Glutamatergic neuron (in vitro differentiated cells): ENCODE measurements around the gene ARSG. TPM values are rescaled to one million over a fixed set of nuclear protein-coding genes. Genes with fewer than 3 reads are reported as not detected.
"Not testable (repeated sequence)": the region's sequence is repeated elsewhere in the genome, so short reads cannot be mapped to it uniquely, and the experiment has no call there.

Experiments
- DNase-seq: peaks from one replicate; pipeline ENCODE4 v3.0.0; 2022
- H3K27ac Mint-ChIP-seq: one replicate; pipeline ENCODE4 v1.8.0; 2020; ENCODE audit warnings: mild to moderate bottlenecking, mixed read lengths, inconsistent platforms; ENCODE audit not compliant: unreplicated experiment
- H3K27me3 Mint-ChIP-seq: one replicate; pipeline ENCODE4 v1.8.0; 2020; ENCODE audit warnings: mild to moderate bottlenecking, moderate library complexity, mixed read lengths, inconsistent platforms; ENCODE audit not compliant: unreplicated experiment
- H3K36me3 Mint-ChIP-seq: one replicate; pipeline ENCODE4 v1.8.0; 2020; ENCODE audit warnings: mild to moderate bottlenecking, mixed read lengths, inconsistent platforms; ENCODE audit not compliant: unreplicated experiment
- H3K4me1 Mint-ChIP-seq: one replicate; pipeline ENCODE4 v1.8.0; 2020; ENCODE audit warnings: mild to moderate bottlenecking, low read depth, mixed read lengths, inconsistent platforms; ENCODE audit not compliant: unreplicated experiment
- H3K4me3 Mint-ChIP-seq: one replicate; pipeline ENCODE4 v1.8.0; 2020; ENCODE audit warnings: mild to moderate bottlenecking, mixed read lengths, inconsistent platforms; ENCODE audit not compliant: unreplicated experiment
- H3K9me3 Mint-ChIP-seq: one replicate; pipeline ENCODE4 v1.8.0; 2020; ENCODE audit warnings: mild to moderate bottlenecking, moderate library complexity, mixed read lengths, inconsistent platforms; ENCODE audit not compliant: unreplicated experiment
- total RNA-seq: library from RNA; stranded (reverse); fragmentation: NEBNext Ultra II Directional; extraction: Animal tissue kit (Norgen Biotek cat#: 25700); gene quantifications from one replicate; pipeline ENCODE4 v1.2.1, GENCODE V29; 2021; ENCODE audit not compliant: unreplicated experiment
- TF ChIP-seq, protein P1 (sequence below): fragments of 200-600 bp; sonication (generic); IDR thresholded peaks from one replicate; pipeline ENCODE4 v1.5.0; 2021; ENCODE audit not compliant: partially characterized antibody, unreplicated experiment

The ARSG gene
- total RNA-seq, 1 donor from 2014 or later, result 1.9 TPM

DNA sequence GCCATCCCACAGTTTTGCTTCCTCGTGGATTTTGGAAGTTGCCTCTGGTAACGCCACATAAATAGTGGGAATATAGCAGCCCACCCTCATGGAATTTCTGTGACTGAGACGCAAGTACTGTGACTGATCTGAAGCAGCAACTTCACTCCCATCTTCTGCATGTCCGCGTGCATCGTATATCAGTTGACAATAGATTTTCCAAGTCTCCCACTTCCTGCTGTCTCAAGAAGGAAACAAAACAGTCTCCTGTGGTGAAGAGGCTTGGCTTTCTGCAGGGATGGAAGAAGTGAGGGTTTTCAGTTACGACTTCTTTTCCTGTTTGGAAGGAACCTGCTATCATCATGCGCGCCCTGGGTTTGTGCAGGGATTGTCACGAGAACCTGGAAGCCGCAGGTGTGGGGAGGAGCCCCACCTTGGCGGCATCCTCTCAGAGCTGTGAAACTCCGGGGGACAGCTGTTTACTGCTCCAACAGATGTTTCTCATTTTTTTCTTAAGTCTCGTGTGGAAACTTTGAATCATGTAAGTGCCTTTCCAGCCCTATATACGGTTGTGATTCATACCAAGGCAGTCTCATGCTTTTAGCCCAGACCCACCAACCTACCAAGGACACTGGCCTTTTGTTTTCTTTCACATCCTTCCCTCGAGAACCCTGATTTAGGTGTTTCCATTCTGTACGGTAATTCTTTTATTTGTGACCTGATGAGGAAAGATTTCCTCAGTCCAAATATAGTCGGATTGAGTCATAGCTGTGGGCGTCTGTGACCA, 108.5 kb downstream of the ARSG start:
- TF ChIP-seq, protein P1, sequence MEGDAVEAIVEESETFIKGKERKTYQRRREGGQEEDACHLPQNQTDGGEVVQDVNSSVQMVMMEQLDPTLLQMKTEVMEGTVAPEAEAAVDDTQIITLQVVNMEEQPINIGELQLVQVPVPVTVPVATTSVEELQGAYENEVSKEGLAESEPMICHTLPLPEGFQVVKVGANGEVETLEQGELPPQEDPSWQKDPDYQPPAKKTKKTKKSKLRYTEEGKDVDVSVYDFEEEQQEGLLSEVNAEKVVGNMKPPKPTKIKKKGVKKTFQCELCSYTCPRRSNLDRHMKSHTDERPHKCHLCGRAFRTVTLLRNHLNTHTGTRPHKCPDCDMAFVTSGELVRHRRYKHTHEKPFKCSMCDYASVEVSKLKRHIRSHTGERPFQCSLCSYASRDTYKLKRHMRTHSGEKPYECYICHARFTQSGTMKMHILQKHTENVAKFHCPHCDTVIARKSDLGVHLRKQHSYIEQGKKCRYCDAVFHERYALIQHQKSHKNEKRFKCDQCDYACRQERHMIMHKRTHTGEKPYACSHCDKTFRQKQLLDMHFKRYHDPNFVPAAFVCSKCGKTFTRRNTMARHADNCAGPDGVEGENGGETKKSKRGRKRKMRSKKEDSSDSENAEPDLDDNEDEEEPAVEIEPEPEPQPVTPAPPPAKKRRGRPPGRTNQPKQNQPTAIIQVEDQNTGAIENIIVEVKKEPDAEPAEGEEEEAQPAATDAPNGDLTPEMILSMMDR, result no peak
- no peak for DNase-seq
- H3K27me3 Mint-ChIP-seq, result peaks cover 4% of the 10 kb centered on the region
- peaks cover 7% of the 10 kb centered on the region for H3K4me1 Mint-ChIP-seq
- no peak overlapping the region for H3K27ac Mint-ChIP-seq
- peaks cover 2% of the 10 kb centered on the region for H3K9me3 Mint-ChIP-seq
- no peak overlapping the region for H3K4me3 Mint-ChIP-seq
- no peaks in the 10 kb centered on the region for H3K36me3 Mint-ChIP-seq

DNA sequence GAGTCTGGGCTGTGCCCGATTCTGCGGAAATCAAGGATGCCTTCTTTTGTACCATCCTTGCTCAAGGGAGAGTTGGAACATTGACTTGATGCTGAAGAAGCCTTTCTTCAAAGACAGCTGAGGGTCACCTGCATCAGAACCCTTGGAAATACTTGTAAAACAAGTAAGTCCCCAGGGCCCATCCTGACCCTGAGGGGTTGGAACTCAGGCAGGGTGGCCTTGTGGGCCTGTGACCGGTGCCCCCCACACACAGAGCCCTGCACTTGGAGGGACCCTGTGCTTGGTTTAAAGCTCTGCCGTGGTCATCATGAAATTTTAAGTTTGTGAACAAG, 109.1 kb downstream of the ARSG start:
- H3K4me3 Mint-ChIP-seq, result no peak overlapping the region
- H3K9me3 Mint-ChIP-seq, result peaks cover 2% of the 10 kb centered on the region
- no peaks in the 10 kb centered on the region for H3K36me3 Mint-ChIP-seq
- DNase-seq, result no peak
- H3K4me1 Mint-ChIP-seq, result peaks cover 7% of the 10 kb centered on the region
- TF ChIP-seq, protein P1, result no peak
- peaks cover 4% of the 10 kb centered on the region for H3K27me3 Mint-ChIP-seq
- no peak overlapping the region for H3K27ac Mint-ChIP-seq

DNA sequence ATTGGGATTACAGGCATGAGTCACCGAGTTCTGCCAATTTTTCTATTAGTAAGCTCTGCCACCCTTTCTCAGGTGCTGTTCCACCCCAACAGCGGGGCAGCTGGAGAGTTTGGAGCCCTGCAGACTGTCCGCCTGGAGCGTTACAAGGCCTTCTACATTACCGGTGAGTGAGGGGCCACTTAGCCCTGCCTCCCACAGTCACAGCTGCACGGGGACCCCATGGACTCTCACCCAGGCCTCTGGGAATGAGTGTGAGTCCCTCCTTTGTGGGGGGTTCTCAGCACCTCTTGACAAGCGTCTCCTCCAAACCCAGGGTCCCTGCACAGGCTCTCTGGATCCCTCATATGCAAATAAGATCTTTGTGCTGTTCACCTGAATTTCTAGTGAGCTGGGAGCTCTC, 110.0 kb downstream of the ARSG start:
- no peak overlapping the region for H3K4me3 Mint-ChIP-seq
- H3K4me1 Mint-ChIP-seq, result peaks cover 7% of the 10 kb centered on the region
- no peak for DNase-seq
- no peak overlapping the region for H3K27ac Mint-ChIP-seq
- peaks cover 2% of the 10 kb centered on the region for H3K9me3 Mint-ChIP-seq
- peaks cover 4% of the 10 kb centered on the region for H3K27me3 Mint-ChIP-seq
- TF ChIP-seq, protein P1, result no peak
- peaks cover 6% of the 10 kb centered on the region for H3K36me3 Mint-ChIP-seq

DNA sequence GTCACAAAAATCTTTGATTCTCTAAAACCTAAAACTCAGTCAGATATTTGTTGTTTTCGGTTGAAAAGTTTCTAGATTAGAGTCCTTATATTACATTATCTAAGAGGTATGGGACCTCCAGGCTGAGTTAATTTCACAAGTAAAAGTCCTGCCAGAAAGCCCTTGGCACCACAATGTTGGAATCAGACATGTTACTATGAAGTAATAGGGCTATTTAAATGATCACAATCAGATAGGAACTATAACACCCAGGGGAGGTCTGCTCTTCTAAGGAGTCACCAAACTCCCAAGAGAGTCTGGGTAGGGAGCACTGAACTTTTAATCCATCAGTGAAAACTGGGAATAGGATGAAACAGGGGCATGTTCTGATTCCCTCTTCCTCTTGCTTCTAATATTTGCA, 111.8 kb downstream of the ARSG start:
- no peak for DNase-seq
- Mint-ChIP-seq H3K4me3 (no peak overlapping the region), H3K27ac (no peak overlapping the region), H3K4me1 (peaks cover 7% of the 10 kb centered on the region), H3K9me3 (peaks cover 8% of the 10 kb centered on the region), H3K27me3 (peaks cover 4% of the 10 kb centered on the region), H3K36me3 (peaks cover 11% of the 10 kb centered on the region)
- TF ChIP-seq, protein P1, result no peak

DNA sequence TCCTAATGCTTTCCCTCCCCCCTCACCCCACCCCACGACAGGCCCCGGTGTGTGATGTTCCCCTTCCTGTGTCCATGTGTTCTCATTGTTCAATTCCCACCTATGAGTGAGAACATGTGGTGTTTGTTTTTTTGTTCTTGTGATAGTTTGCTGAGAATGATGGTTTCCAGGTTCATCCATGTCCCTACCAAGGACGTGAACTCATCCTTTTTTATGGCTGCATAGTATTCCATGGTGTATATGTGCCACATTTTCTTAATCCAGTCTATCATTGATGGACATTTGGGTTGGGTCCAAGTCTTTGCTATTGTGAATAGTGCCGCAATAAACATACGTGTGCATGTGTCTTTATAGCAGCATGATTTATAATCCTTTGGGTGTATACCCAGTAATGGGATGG, 112.5 kb downstream of the ARSG start:
- not testable (repeated sequence) for DNase-seq, H3K27me3 Mint-ChIP-seq, H3K4me3 Mint-ChIP-seq, H3K9me3 Mint-ChIP-seq, H3K4me1 Mint-ChIP-seq, H3K27ac Mint-ChIP-seq
- peaks cover 11% of the 10 kb centered on the region for H3K36me3 Mint-ChIP-seq

DNA sequence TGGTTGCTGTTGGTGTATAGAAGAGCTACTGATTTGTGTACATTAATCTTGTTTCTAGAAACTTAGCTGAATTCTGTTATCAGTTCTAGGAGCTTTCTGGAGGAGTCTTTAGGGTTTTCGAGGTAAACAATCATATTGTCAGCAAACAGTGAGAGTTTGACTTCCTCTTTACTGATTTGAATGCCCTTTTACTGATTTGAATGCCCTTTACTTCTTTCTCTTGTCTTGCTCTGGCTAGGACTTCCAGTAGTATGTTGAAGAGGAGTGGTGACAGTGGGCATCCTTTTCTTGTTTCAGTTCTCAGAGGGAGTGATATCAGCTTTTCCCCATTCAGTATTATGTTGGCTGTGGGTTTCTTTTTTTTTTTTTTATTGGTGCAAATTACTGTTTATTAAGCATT, 116.4 kb downstream of the ARSG start:
- not testable (repeated sequence) for H3K4me3 Mint-ChIP-seq, DNase-seq, H3K27ac Mint-ChIP-seq, H3K9me3 Mint-ChIP-seq, H3K27me3 Mint-ChIP-seq, H3K4me1 Mint-ChIP-seq
- peaks cover 11% of the 10 kb centered on the region for H3K36me3 Mint-ChIP-seq

DNA sequence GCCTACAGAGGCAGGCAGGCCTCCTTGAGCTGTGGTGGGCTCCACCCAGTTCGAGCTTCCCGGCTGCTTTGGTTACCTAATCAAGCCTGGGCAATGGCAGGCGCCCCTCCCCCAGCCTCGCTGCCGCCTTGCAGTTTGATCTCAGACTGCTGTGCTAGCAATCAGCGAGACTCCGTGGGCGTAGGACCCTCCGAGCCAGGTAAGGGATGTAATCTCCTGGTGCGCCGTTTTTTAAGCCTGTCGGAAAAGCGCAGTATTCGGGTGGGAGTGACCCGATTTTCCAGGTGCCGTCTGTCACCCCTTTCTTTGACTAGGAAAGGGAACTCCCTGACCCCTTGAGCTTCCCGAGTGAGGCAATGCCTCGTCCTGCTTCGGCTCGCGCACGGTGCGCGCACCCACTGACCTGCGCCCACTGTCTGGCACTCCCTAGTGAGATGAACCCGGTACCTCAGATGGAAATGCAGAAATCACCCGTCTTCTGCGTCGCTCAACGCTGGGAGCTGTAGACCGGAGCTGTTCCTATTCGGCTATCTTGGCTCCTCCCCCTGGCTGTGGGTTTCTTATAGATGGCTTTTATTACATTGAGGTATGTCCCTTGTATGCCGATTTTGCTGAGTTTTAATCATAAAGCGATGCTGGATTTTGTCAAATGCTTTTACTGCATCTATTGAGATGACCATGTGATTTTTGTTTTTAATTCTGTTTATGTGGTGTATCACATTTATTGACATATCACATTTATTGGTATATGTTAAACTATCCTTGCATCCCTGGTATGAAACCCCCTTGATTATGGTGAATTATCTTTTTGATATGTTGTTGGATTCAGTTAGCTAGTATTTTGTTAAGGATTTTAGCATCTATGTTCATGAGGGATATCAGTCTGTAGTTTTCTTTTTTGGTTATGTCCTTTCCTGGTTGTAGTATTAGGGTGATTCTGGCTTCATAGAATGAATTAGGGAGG, 122.6 kb downstream of the ARSG start:
- peaks cover 40% of the 10 kb centered on the region for H3K36me3 Mint-ChIP-seq
- H3K27me3 Mint-ChIP-seq, H3K4me1 Mint-ChIP-seq, DNase-seq: not testable (repeated sequence)
- peaks cover 33% of the 10 kb centered on the region for H3K9me3 Mint-ChIP-seq
- H3K4me3 Mint-ChIP-seq, result peak overlapping the region; percentile 82
- H3K27ac Mint-ChIP-seq, result peak overlapping the region; percentile 33

DNA sequence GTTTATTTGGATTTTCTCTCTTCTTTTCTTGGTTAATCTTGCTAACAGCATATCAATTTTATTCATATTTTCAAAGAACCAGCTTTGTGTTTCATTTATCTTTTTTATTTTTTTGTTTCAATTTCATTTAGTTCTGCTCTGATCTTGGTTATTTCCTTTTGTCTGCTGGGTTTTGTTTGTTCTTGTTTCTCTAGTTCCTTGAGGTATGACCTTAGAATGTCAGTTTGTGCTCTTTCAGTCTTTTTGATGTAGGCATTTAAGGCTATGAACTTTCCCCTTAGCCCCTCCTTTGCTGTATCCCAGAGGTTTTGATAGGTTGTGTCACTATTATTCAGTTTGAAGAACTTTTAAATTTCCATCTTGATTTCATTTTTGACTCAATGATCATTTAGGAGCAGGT, 123.6 kb downstream of the ARSG start:
- H3K36me3 Mint-ChIP-seq, result peaks cover 46% of the 10 kb centered on the region
- not testable (repeated sequence) for DNase-seq, H3K27ac Mint-ChIP-seq, H3K27me3 Mint-ChIP-seq, H3K4me1 Mint-ChIP-seq, H3K4me3 Mint-ChIP-seq
- H3K9me3 Mint-ChIP-seq, result peaks cover 39% of the 10 kb centered on the region
